ENCODE data around the gene APPL2.
"Not testable (repeated sequence)": the region's sequence is repeated elsewhere in the genome, so short reads cannot be mapped to it uniquely, and the experiment has no call there.

The APPL2 gene

DNA sequence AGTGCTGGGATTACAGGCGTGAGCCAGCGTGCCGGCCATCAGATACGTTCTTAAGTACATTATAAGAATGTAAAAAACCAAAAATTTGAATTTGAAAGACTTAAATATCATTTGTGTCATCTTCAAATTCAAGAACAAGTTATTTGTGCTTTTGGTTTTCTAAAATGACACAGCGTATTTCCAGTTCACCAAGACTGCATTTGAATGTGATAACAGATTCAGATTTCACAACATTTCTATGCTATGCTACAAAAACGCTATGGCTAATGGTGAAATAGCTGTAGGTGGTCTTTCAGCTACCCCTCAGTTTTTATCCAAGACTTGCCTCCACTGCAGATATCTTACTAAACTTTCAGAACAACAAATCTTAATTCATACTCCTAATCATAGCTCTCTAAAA, 46.7 kb downstream of the APPL2 start:
- no peak for DNase-seq

DNA sequence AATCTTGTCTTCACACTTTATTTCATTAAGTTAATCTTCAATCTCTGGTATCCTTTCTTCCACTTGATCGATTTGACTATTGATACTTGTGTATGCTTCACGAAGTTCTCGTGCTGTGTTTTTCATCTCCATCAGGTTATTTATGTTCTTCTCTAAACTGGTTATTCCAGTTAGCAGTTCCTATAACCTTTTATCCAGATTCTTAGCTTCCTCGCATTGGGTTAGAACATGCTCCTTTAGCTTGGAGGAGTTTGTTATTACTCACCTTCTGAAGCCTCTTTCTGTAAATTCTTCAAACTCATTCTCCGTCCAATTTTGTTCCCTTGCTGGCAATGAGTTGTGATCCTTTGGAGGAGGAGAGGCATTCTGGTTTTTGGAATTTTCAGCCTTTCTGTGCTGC, 52.0 kb downstream of the APPL2 start:
- not testable (repeated sequence) for DNase-seq

DNA sequence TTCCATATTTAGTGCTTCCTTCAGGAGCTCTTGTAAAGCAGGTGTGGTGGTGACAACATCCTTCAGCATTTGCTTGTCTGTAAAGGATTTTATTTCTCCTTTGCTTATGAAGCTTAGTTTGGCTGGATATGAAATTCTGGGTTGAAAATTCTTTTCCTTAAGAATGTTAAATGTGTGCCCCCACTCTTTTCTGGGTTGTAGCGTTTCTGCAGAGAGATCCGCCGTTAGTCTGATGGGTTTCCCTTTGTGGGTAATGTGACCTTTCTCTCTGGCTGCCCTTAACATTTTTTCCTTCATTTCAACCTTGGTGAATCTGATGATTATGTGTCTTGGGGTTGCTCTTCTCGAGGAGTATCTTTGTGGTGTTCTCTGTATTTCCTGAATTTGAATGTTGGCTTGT, 52.6 kb downstream of the APPL2 start:
- DNase-seq: not testable (repeated sequence)

DNA sequence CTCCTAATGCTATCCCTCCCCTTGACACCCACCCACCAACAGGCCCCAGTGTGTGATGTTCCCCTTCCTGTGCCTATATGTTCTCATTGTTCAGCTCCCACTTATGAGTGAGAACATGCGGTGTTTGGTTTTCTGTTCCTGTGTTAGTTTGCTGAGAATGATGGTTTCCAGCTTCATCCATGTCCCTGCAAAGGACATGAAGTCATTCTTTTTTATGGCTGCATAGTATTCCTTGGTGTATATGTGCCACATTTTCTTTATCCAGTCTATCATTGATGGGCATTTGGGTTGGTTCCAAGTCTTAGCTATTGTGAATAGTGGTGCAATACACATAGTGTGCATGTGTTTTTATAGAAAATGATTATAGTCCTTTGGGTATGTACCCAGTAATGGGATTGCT, 56.9 kb downstream of the APPL2 start:
- not testable (repeated sequence) for DNase-seq

DNA sequence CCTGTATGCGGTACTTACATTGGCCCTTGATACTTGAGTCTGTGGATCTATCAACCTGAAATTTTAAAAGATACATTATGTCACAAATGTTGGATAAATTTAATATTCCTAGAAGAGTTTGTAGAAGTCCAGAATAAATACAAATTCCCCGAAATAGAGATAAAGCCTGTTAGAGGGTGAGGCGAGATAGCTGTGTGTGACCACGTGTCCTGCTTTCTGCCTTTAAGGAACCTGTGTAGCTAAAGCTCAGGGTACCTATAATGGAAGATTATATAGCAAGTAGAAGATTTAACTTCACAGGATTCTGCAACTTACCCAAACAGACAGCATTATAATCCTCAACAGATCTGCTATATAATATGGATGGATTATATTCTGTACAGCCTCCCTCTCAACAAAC, 58.8 kb downstream of the APPL2 start:
- no peak for DNase-seq

DNA sequence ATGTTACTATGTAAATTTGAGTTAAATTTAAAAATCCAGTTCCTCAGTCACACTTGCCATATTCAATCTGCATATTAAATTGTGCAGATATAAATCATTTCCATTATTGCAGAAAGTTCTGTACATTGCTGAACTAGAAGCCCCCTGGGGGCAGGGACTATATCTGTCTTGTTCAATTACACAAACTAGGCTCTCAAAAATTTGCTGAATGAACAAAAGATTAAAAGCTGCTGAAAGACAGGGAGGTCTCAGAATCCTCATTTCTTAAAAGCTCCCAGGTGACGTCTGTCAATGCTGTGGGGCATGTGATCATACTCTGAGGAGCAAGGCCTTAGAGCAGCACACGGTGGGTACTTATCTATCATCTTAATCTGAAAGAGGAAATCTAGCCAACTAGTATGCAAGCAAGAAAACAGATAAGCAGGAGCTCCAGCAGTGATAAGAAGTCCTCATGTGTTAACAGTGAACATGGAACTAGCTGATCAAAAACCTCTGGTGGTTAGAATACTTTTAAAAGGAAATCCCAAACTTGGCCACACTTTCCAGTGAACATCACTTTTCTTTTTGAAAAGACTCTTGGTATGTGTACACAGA, 60.5 kb downstream of the APPL2 start:
- no peak for DNase-seq

DNA sequence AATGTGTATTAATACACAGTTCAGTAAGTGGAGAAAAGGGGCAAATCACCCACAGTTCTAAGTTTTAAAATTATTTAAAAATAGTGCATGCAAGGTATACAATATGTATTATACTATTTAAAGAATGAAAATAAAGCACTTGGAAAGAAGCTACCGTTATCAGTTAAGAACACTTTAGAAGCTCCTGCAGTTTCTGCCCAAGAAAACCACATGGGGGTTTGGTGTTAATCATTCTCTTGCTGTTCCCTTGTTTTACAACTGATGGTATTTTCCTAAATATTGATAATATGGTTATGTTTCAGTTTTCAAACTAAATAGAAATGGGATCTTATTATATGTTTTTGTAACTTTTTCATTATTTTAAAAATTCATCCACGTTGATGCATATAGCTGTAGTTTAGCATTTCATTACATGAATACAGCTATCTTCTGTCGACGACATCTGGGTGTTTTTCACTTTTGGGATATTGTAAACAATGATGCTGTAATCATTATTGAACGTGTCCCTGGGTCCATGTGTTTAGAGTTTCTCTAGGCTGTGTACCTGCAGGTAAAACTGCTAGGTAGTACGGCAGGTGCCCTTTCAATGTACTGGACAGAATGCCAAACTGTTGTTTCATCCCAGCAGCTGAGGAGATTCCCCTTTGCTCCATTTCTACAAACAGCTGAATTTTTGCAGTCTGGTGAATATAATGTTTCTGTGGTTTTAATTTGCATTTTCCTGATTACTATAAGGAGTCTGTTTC, 64.1 kb downstream of the APPL2 start:
- no peak for DNase-seq

DNA sequence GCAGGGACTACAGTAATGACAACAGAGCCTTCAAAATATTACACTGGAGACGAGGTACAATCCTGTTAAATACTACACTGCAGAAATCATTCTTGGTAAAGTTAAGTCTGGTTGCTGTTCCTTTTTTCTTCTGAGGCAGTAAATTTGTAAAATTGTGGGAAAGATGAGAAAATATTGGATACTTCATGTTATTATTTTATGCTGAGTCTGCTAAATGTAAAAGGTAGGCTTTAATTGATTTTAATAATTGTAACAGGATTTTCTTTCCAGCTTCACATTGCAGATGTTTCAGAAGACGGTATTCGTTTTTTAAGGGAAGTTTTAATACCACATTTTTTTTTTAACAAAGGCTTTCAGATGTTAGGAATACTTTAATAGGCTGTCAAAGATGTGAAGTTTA, 65.8 kb downstream of the APPL2 start:
- no peak for DNase-seq

DNA sequence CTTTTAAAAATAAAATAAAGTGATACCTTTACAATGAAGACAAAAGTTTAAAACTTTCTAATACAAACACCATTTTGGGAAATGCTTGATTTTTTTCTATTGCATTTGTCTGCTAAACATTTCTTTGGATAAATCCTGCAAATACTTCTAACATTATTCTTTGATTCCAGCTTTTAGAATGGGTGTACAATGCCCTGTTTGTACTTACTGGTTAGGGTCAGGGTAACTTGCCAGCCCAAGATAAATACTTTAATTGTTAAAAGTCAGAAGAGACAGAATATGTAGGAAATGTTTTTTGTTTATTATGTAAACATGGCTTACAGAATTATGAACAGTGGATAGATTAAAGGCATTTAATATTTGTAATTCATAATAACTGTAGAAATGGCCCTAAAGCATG, 68.0 kb downstream of the APPL2 start:
- no peak for DNase-seq

DNA sequence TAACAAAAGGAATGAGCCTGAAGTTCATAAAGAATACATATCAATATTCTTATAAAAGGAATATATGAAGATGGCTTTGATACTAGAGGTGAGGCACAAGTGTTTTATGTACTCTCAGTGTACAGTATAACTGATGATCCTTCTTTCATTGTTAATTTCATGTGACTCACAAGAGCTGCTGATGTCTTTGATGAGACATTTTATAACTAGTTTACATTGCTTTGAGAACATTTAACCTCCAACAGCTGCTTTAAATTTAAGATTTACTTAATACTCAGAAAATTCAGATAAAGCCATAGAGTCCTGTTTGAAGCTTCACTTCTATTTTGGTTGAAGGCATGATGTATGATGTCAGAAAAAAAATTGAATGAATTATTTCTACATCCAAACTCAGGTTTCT, 68.6 kb downstream of the APPL2 start:
- no peak for DNase-seq

DNA sequence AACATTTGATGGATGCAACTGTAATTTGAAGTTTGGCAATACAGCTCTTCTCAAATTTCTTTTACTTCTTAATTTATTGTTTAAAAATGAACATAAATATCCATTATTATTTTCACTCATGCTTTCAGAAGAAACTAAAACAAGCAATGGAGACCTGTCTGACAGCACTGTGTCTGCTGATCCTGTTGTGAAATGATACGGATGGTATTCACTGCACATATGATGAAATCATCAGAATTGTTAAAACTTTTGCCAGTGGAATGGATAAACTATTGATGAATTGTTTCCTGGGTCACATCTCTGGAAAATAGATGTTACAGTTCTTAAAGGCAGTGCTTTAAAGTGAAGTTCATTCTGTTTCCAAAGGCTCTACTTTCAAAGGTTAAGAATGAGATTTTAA, 69.2 kb downstream of the APPL2 start:
- DNase-seq: no peak

DNA sequence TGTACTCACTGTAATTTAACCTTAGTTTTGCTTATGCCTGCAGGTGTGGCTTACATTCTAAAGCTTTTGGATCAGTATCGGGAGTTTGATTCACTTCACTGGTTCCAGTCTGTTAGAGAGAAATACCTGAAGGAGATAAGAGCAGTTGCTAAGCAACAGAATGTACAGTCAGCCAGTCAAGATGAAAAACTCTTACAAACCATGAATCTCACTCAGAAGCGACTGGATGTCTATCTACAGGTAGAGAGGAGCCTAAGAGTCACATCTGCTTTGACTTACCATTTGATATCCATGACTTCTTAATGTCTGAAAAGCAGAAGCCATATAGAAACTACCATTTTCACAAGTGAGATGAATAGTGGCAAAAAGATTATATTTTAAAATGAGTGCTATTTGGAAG, 71.9 kb downstream of the APPL2 start:
- DNase-seq: no peak

DNA sequence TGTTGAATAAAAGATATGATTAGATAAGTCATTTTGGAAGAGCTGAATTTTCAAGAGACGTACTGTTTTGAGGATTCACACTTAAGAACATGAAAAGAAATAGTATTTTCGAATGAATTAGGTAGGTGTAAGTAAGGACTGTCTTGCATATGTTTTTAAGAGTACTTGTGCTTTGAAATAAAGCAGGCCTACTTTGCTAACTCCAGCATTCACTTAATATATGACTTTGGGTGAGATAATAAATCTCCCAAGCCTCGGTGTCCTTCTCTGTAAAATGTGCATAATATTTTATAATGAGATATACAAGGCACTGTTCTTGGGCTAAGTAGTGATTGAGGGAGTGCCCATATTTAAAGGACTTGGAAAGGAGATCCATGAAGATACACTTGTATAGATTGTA, 73.8 kb downstream of the APPL2 start:
- no peak for DNase-seq

DNA sequence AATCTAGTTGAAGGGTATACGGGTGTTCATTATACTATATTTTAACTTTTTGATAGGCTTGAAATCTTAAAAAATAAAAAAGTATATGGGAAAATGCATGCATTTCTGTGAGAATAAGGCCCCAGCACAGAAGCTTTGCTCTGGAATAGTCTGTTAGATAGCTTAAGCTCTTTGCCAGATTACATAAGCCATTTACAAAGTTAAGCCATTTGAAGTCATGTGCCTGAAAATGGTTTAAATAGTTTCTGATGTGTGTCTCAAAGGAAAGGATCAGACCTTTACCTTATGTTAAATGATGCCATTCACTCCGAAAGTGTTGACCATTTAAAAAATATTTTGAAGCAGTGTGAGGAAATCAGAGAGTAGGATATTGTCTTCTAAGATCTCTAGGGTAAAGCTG, 77.1 kb downstream of the APPL2 start:
- no peak for DNase-seq

DNA sequence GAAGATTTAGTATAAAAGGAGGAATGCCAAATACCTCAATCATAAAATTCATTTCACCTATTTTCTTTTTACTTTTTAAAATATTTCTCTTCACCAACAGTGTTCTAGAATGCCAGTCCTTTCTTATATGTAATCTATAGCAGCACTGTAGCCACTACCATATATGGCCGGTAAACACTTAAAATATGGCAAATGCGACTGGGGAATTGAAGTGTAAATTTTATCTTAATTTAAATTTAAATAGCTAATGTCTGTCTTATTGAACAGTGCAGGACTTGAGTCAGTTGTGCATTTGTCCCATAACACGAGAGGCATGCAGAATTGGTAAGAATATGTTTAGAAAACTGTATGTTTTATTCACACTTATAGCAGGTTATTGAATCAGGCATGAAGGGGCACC, 78.4 kb downstream of the APPL2 start:
- no peak for DNase-seq

DNA sequence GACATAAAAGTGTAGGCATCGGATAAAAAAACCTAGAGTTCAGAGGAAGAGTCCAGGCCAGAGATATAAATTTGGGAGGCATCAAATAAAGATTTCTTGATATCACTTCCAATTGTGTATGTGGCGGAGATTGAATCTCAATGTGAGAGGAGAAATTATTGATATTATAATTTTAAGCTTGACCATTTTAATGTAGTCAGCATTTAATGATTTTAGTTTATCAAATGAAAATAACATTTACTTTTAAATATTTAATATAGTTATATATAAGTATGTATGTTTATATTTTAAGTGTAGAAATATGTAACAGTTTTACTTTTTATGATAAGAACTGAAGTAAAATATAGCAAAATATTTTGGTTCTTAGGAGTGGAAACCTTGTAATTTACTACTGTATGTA, 79.7 kb downstream of the APPL2 start:
- DNase-seq: no peak

DNA sequence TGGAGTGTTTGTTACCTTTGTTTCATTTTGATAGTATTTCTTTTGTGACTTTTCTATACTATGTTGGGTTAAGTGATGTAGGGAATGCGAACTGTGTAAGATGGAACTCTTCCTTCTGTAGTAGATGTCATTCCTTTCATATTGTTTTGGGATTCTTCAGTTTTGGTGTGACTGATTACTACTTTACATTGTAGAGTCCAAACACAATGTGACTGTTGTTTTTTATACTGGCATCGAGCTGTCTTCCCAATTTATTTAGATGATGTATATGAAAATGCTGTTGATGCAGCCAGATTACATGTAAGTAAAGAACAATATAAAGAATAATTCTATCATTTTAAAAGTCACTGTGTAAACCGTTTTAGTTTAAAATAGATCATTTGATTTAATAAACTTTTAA, 93.7 kb downstream of the APPL2 start:
- DNase-seq: no peak

DNA sequence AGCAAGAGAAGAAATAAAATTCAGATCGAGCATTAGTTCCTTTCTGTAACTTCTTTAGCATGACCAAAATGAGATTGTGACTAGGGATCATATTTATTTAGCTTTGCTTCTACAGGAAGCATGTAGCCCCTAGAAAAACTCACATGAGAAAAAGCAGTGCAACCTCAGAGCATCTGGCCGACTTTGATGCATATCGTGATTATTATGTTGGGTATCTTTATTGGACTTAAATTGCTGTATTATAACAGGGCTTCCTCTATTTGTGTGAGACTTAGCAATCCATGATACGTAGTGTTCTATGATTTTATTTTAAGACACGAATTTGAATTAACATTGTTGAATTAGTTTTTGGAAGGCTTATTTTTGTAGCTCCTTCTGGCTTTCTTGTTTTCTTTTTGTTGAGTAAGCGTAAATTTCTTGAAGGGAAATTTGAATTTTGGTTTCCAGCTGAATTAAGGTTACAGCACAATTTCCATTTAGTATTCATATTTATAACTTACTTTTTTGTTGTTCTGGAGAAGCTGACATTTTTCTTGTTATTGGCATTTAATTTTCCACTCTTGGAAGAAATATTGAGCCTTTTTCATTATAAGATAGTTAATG, 94.6 kb downstream of the APPL2 start:
- DNase-seq: no peak

DNA sequence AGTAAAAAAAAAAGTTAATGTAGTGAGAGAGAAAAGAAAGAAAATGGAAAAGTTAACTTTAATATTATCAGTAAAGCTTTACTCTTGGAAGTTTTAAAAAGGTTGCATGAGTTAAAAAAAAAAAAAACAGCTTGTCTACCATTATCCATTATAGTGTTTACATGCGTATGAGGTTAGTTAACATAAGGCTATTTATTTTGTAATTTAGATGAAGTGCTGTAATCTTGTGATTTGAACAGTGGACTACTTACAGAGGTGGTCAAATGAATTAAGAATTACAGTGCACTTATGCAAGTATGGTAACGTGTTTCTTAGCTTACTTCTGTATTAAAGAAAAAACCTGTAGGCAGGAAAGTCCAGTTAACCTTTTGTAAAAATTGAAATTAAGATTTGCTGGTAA, 97.7 kb downstream of the APPL2 start:
- no peak for DNase-seq
